Measurements from ENCODE around the gene ZC3H13.

Gene ZC3H13

DNA sequence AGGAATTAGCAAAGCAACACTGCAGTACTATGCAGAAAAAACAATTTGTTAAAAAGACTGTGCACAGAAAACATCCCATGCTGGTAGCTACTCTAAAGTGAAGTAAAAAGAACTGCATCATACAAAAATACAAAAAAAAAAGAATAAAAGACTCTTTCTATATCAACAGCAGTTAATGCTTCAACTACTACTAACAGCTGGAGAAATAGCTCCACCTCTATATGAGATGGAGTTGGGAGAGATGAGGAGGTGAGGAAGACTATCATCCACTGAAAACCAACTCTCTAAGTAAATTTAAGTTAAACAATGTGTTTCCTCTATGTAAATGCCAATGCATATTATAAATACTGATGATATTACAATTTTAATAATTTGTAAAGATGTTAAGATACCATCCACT, 1.8 kb downstream of the ZC3H13 start:
- no peak for DNase-seq (ENCODE audit: low spot score)
- Mint-ChIP-seq H3K9me3 (no peaks in the 10 kb centered on the region), H3K4me3 (peak overlapping the region; percentile 39), H3K4me1 (ENCODE audit: low read depth) (peaks cover 40% of the 10 kb centered on the region), H3K27me3 (ENCODE audit: low read depth) (peaks cover 12% of the 10 kb centered on the region), H3K36me3 (ENCODE audit: low read depth) (peaks cover 2% of the 10 kb centered on the region), H3K27ac (no peak overlapping the region)

DNA sequence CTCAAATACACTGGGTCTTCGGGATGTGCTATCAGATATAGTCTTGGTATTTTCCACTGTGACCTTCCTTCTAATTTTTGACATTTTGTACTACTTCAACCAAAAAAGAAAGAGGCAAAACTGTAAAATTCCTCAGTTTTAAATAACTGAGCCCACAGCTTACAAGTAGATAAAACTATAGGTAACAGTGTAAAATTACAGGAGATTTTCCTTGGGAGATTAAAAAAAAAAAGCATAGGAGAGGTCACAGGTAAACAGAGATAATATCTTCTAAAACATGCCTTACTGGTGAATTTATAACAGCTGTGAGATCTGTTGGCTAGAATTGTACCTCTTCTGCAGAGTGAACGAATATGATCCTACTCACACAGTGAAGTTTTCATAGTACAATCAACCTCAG, 7.1 kb downstream of the ZC3H13 start:
- Mint-ChIP-seq H3K36me3 (ENCODE audit: low read depth) (peaks cover 11% of the 10 kb centered on the region), H3K9me3 (no peaks in the 10 kb centered on the region), H3K27ac (no peak overlapping the region), H3K4me3 (no peak overlapping the region), H3K27me3 (ENCODE audit: low read depth) (no peaks in the 10 kb centered on the region), H3K4me1 (ENCODE audit: low read depth) (peaks cover 20% of the 10 kb centered on the region)
- DNase-seq (ENCODE audit: low spot score) = no peak

- Mint-ChIP-seq H3K9me3 (no peaks in the 10 kb centered on the region), H3K4me3 (no peak overlapping the region), H3K4me1 (ENCODE audit: low read depth) (peaks cover 12% of the 10 kb centered on the region), H3K36me3 (ENCODE audit: low read depth) (peaks cover 17% of the 10 kb centered on the region), H3K27me3 (ENCODE audit: low read depth) (no peaks in the 10 kb centered on the region), H3K27ac (no peak overlapping the region)
- no peak for DNase-seq (ENCODE audit: low spot score)
These were observed 8.9 kb downstream of the ZC3H13 start for GRCh38 chr13:46043647-46044046.

GRCh38 chr13:46041419-46041839, 11.1 kb downstream of the ZC3H13 start:
- DNase-seq (ENCODE audit: low spot score) = no peak
- no peak overlapping the region for H3K4me3 Mint-ChIP-seq
- H3K27ac Mint-ChIP-seq = no peak overlapping the region
- H3K9me3 Mint-ChIP-seq = no peaks in the 10 kb centered on the region
- no peaks in the 10 kb centered on the region for H3K27me3 Mint-ChIP-seq (ENCODE audit: low read depth)
- peaks cover 25% of the 10 kb centered on the region for H3K36me3 Mint-ChIP-seq (ENCODE audit: low read depth)
- no peaks in the 10 kb centered on the region for H3K4me1 Mint-ChIP-seq (ENCODE audit: low read depth)

DNA sequence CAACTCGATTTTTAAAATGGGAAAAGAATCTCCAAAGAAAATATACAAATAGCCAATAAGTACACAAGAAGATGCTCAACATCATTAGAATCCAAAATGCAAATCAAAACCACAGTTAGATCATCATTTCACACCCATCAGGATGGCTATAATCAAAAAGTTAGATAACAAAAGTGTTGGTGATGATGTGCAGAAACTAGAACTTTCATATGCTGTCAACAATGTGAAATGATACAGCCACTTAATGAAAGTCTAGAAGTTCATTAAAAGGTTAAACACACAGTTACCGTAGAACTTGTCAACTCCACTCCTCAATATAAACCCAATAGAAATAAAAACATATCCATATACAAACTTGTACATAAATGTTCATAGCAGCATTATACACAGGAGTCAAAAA, 11.8 kb downstream of the ZC3H13 start:
- no peaks in the 10 kb centered on the region for H3K4me1 Mint-ChIP-seq (ENCODE audit: low read depth)
- no peaks in the 10 kb centered on the region for H3K27me3 Mint-ChIP-seq (ENCODE audit: low read depth)
- no peak overlapping the region for H3K27ac Mint-ChIP-seq
- no peaks in the 10 kb centered on the region for H3K9me3 Mint-ChIP-seq
- no peak overlapping the region for H3K4me3 Mint-ChIP-seq
- DNase-seq (ENCODE audit: low spot score) = no peak
- peaks cover 30% of the 10 kb centered on the region for H3K36me3 Mint-ChIP-seq (ENCODE audit: low read depth)

DNA sequence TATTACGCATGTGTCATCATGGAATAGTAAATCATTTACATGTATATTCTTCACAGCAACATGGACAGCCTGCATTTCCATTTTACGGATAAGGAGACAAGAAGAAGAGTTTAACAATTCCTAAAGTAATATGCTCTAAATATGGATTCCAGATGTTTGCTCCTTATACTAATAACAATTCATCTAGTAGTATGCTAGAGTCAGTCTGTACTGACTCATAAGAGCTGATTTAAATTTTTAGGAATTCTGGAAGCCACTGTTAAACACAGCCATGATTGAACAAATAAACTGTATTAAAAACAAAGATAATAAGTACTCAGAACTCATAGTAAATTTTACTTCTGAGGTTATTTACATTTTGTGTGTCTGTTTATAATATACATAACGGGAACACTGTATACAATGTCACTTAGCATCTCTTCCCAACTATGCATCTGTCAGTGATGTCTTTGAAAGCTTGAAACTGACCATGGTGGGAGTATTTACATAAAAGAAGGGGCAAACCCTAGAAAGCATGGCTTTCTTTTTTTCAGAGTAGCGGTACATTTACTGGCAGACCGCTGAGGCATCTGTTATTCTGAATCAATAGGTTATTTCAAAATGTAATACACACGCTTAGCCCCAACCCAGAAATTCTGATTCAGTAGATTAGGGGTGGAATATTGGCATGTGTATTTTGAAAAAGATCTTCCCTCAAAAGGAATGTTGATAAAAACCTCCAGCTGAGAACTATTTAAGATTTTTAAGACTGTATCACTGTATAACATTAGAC, 12.9 kb downstream of the ZC3H13 start:
- no peaks in the 10 kb centered on the region for H3K9me3 Mint-ChIP-seq
- no peaks in the 10 kb centered on the region for H3K27me3 Mint-ChIP-seq (ENCODE audit: low read depth)
- no peak for DNase-seq (ENCODE audit: low spot score)
- H3K4me3 Mint-ChIP-seq = no peak overlapping the region
- H3K27ac Mint-ChIP-seq = no peak overlapping the region
- H3K4me1 Mint-ChIP-seq (ENCODE audit: low read depth) = no peaks in the 10 kb centered on the region
- peaks cover 31% of the 10 kb centered on the region for H3K36me3 Mint-ChIP-seq (ENCODE audit: low read depth)

- no peaks in the 10 kb centered on the region for H3K9me3 Mint-ChIP-seq
- H3K4me1 Mint-ChIP-seq (ENCODE audit: low read depth) = no peaks in the 10 kb centered on the region
- peaks cover 40% of the 10 kb centered on the region for H3K36me3 Mint-ChIP-seq (ENCODE audit: low read depth)
- no peak for DNase-seq (ENCODE audit: low spot score)
- H3K27me3 Mint-ChIP-seq (ENCODE audit: low read depth) = no peaks in the 10 kb centered on the region
- H3K4me3 Mint-ChIP-seq = no peak overlapping the region
- no peak overlapping the region for H3K27ac Mint-ChIP-seq
These were observed 14.2 kb downstream of the ZC3H13 start for GRCh38 chr13:46038296-46038695.

DNA sequence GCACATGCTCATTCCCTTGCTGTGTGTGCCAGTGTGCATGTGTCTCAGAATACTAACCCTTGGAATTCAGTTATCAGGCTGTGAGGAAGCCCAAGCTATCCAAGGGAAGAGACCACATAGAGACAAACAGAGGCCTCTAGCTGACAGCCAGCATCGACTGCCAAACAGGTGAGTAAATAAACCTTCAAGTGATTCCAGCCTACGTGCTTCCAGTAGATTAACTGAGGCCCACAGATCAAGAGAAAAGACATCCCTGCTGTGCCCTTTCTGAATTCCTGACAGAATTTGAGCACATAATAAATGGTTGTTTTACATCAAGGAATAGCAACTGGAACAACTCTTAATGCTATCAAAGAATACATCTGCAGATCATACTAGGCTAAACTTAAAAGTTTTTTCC, 17.5 kb downstream of the ZC3H13 start:
- DNase-seq (ENCODE audit: low spot score) = no peak
- Mint-ChIP-seq H3K9me3 (peaks cover 17% of the 10 kb centered on the region), H3K36me3 (ENCODE audit: low read depth) (peaks cover 52% of the 10 kb centered on the region), H3K27me3 (ENCODE audit: low read depth) (no peaks in the 10 kb centered on the region), H3K4me3 (no peak overlapping the region), H3K4me1 (ENCODE audit: low read depth) (peaks cover 6% of the 10 kb centered on the region), H3K27ac (no peak overlapping the region)

DNA sequence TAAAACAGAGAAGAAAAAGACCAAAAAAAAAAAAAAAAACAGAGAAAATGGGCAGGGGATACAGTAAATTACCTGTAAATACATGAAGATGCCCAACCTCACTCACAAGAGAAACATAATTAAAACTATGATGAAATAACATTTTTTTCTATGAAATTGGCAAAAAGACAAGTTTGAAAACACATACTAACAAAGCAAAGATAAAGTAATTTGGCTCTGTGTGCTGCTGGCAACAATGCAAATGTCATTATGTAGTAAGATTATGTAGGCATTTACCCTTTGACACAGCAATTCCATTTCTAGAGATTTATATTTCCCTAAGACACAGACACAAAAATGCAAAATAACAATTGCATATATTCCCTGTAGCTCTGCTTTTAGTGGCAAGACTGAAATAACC, 20.2 kb downstream of the ZC3H13 start:
- no peaks in the 10 kb centered on the region for H3K27me3 Mint-ChIP-seq (ENCODE audit: low read depth)
- H3K36me3 Mint-ChIP-seq (ENCODE audit: low read depth) = peaks cover 56% of the 10 kb centered on the region
- H3K27ac Mint-ChIP-seq = no peak overlapping the region
- no peak overlapping the region for H3K4me3 Mint-ChIP-seq
- no peak for DNase-seq (ENCODE audit: low spot score)
- H3K4me1 Mint-ChIP-seq (ENCODE audit: low read depth) = peaks cover 6% of the 10 kb centered on the region
- H3K9me3 Mint-ChIP-seq = peaks cover 20% of the 10 kb centered on the region

GRCh38 chr13:46031581-46032263, 20.8 kb downstream of the ZC3H13 start:
- H3K36me3 Mint-ChIP-seq (ENCODE audit: low read depth) = peaks cover 54% of the 10 kb centered on the region
- no peak for DNase-seq (ENCODE audit: low spot score)
- H3K9me3 Mint-ChIP-seq = peaks cover 20% of the 10 kb centered on the region
- peak overlapping the region; percentile 38 for H3K27ac Mint-ChIP-seq
- peaks cover 6% of the 10 kb centered on the region for H3K4me1 Mint-ChIP-seq (ENCODE audit: low read depth)
- no peaks in the 10 kb centered on the region for H3K27me3 Mint-ChIP-seq (ENCODE audit: low read depth)
- no peak overlapping the region for H3K4me3 Mint-ChIP-seq

DNA sequence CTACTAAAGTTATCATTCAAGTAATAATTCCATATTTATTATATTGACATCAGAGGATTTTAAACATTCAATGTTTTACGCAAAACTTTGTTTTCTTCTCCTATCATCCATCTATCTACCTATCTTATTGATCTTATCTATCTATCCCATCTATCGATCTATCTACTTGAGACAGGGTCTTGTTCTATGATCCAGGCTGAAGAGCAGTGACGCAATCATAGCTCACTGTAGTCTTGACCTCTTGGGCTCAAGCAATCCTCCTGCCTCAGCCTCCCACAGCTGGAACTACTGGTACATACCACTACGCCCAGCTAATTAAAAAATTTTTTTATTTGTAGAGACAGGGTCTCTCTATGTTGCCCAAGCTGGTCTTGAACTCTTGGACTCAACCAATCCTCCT, 27.4 kb downstream of the ZC3H13 start:
- Mint-ChIP-seq H3K36me3 (ENCODE audit: low read depth) (peaks cover 22% of the 10 kb centered on the region), H3K4me3 (no peak overlapping the region), H3K27ac (no peak overlapping the region), H3K9me3 (peaks cover 4% of the 10 kb centered on the region), H3K4me1 (ENCODE audit: low read depth) (no peaks in the 10 kb centered on the region), H3K27me3 (ENCODE audit: low read depth) (no peaks in the 10 kb centered on the region)
- no peak for DNase-seq (ENCODE audit: low spot score)

GRCh38 chr13:46022481-46022880, 30.1 kb downstream of the ZC3H13 start:
- no peak for DNase-seq (ENCODE audit: low spot score)
- H3K27ac Mint-ChIP-seq = no peak overlapping the region
- H3K27me3 Mint-ChIP-seq (ENCODE audit: low read depth) = no peaks in the 10 kb centered on the region
- no peaks in the 10 kb centered on the region for H3K4me1 Mint-ChIP-seq (ENCODE audit: low read depth)
- H3K4me3 Mint-ChIP-seq = no peak overlapping the region
- H3K9me3 Mint-ChIP-seq = no peaks in the 10 kb centered on the region
- H3K36me3 Mint-ChIP-seq (ENCODE audit: low read depth) = peaks cover 12% of the 10 kb centered on the region

- no peak overlapping the region for H3K4me3 Mint-ChIP-seq
- H3K4me1 Mint-ChIP-seq (ENCODE audit: low read depth) = no peaks in the 10 kb centered on the region
- DNase-seq (ENCODE audit: low spot score) = no peak
- no peak overlapping the region for H3K27ac Mint-ChIP-seq
- peaks cover 25% of the 10 kb centered on the region for H3K36me3 Mint-ChIP-seq (ENCODE audit: low read depth)
- H3K9me3 Mint-ChIP-seq = no peaks in the 10 kb centered on the region
- no peaks in the 10 kb centered on the region for H3K27me3 Mint-ChIP-seq (ENCODE audit: low read depth)
These were observed 36.3 kb downstream of the ZC3H13 start for GRCh38 chr13:46016216-46016615.

GRCh38 chr13:46015366-46015765, 37.2 kb downstream of the ZC3H13 start:
- H3K4me1 Mint-ChIP-seq (ENCODE audit: low read depth) = no peaks in the 10 kb centered on the region
- no peak overlapping the region for H3K4me3 Mint-ChIP-seq
- peaks cover 26% of the 10 kb centered on the region for H3K36me3 Mint-ChIP-seq (ENCODE audit: low read depth)
- no peak overlapping the region for H3K27ac Mint-ChIP-seq
- H3K27me3 Mint-ChIP-seq (ENCODE audit: low read depth) = no peaks in the 10 kb centered on the region
- H3K9me3 Mint-ChIP-seq = no peaks in the 10 kb centered on the region
- DNase-seq (ENCODE audit: low spot score) = no peak
